ENCODE data around the gene IMPDH1.

Gene IMPDH1

GRCh38 chr7:128361411-128362379 lies 48.1 kb downstream of the IMPDH1 start, which contains the start of gene PRRT4:
PRRT4 (minus strand) TSS chr7:128361690.
- peak in 1 of 2 donors; percentile 13 for DNase-seq (ENCODE audit: low read depth in 1 of 2, low spot score in 1 of 2)

- no peak for DNase-seq (ENCODE audit: low read depth in 1 of 2, low spot score in 1 of 2)
Observed at GRCh38 chr7:128360359-128360678, 49.5 kb downstream of the IMPDH1 start.

DNA sequence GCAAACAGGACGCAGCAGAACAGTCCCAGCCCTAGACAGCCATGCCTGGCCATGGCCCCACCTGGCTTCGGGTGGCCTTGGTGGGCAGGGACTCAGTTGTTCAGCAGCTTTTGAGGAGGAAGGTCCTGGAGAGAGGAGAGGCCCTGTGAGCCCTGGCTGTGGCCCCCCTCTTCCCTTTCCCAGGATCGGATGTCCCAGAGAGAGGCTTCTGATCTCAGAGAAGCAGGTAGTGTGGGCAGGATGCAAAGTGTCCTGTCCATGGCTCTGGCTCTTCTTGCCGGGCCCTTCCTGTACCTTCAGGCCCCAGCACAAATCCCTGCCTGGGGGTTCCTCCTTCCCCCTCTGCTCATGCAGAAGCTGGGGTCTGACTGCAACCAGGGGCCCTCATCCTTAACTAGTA lies 49.8 kb downstream of the IMPDH1 start:
- no peak for DNase-seq (ENCODE audit: low read depth in 1 of 2, low spot score in 1 of 2)

- no peak for DNase-seq (ENCODE audit: low read depth in 1 of 2, low spot score in 1 of 2)
Observed at GRCh38 chr7:128359336-128359735, 50.4 kb downstream of the IMPDH1 start.

- DNase-seq (ENCODE audit: low read depth in 1 of 2, low spot score in 1 of 2): no peak
Observed at GRCh38 chr7:128358233-128358632, 51.5 kb downstream of the IMPDH1 start.

DNA sequence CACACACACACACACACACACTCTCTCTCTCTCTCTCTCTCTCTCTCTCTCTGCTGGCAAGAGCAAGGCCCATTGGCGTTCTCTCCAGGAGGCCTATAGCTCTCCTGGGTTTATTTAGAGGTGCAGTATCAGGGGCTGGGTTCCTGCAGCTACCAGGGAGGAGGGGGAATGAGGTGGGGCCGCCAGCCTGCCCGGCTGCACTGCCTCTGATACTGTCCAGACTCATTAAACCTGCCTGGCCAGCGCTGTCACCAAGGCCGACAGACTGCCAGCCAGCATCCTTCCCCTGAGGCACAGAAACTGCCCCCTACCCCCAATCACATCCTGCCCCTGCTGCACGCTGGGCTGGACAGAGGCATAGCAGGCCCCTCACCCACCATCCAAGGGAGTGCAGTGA lies 52.6 kb downstream of the IMPDH1 start:
- no peak for DNase-seq (ENCODE audit: low read depth in 1 of 2, low spot score in 1 of 2)

DNA sequence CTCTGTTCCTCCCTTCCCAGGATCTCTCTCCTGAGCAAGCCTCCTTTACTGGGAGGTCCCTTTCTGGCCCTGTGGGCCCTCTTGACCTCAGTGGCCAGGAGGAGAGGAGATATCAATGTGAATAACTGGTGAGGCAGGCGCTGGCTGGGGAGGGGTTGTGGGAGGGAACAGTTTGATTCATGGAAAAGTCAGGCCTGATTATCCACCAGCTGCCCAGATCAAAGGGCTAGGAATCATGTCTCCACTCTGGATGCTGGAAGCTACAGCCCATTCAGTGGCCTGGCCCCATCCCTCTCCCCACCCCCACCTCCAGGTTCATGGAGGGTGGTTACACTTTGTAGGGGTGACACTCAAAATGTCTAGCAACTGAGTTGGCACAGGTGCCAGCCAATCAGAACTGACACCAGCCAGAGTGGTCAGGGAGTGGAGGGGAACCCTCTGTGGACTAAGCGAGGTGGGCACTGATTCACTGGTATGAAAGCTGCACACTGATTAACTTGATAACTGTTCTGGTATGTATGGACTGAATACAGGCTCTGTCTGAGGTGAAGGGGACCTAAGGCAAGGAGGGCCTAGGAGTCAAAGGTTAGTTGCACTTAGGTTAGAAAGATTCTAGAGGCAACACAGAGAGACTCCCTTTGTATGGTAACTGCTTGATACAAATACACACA lies 53.1 kb downstream of the IMPDH1 start:
- no peak for DNase-seq (ENCODE audit: low read depth in 1 of 2, low spot score in 1 of 2)

- DNase-seq (ENCODE audit: low read depth in 1 of 2, low spot score in 1 of 2): no peak
Observed at GRCh38 chr7:128353610-128354009, 56.2 kb downstream of the IMPDH1 start.

DNA sequence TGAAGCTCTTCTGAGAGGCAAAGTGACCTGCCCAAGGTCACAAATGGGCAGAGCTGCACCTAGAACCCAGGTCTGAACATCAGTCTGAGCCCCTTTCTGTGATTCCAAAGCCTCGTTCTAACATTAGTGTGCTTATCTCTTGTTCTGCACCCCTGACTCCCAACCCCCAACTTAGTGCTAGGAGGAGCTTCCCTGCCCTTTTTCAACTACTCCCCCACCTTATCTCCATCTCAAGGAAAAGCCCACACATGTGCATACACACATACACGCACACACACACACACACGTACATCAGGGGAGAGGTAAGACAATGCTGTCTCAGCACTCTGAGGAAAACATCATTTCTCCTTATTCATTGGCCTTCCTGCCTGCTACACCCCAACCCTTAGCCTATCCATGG lies 56.6 kb downstream of the IMPDH1 start:
- no peak for DNase-seq (ENCODE audit: low read depth in 1 of 2, low spot score in 1 of 2)

DNA sequence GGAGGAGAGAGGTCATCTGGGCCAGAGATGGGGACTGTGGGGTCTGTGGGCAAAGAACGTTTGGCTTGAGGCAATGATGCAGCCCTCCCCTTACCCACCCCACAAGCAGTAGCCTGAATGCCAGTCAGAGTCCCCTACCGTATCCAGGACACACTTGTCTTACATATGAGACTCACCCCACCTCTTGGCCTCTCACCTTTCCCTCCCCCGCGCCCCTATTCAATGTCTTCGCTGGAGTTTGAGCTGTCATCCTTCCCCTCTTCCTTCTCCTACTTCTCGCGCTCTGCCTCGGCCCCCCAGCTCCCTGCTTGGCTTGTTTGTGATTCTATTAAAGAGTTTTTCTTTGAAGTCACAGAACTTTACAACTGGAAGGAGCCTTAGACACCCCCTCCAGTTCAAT lies 57.1 kb downstream of the IMPDH1 start:
- DNase-seq (ENCODE audit: low read depth in 1 of 2, low spot score in 1 of 2): no peak

DNA sequence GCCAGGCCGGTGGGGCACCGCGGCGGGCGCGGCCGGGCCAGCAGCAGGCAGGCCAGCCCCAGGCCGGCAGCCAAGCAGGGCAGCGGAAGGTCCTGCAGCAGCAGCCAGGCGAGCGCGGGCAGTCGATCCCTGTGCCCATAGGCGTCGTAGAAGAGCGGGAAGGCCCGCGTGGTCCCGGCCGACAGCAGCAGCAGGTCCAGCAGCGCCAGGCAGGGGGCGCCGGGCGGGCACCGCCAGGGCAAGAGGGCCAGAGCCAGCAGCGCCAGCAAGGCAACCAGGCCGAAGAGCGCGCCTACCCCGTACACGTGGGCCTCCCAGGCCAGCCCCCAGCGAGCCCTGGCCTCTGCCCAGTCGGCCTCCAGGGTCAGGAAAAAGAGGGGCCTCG lies 57.6 kb downstream of the IMPDH1 start:
- no peak for DNase-seq (ENCODE audit: low read depth in 1 of 2, low spot score in 1 of 2)

GRCh38 chr7:128351296-128352152 lies 58.3 kb downstream of the IMPDH1 start:
- DNase-seq (ENCODE audit: low read depth in 1 of 2, low spot score in 1 of 2): no peak

DNA sequence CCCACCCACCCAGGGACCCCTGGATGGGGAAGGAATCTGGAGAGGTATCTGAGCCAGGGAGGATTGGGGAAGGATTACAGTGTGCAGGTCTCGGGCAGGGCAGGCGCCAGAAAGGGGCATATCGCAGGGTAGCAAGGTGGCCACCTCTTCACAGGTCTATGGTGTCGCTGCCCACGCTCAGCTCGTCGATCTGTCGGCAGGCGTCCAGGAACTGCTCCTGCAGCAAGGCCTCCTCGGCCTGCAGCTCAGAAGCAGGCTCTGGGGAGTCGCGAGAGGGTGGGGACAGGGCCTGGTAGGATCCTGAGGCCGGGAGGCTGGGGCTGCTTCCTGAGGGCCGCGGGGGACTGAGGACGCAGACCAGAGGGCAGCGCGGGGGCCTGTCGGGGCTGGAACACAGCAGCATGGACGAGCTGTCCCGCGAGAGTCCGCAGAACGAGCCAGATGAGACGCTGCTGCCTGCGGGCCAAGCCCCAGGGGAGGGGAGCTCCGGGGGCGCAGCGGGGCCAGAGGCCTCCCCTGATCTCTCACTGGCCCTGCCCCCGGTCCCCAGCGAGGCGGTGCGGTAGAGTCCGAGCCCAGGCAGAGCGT lies 59.0 kb downstream of the IMPDH1 start:
- no peak for DNase-seq (ENCODE audit: low read depth in 1 of 2, low spot score in 1 of 2)

- no peak for DNase-seq (ENCODE audit: low read depth in 1 of 2, low spot score in 1 of 2)
Observed at GRCh38 chr7:128349466-128349825, 60.3 kb downstream of the IMPDH1 start.

- peak in 1 of 2 donors; percentile 33 for DNase-seq (ENCODE audit: low read depth in 1 of 2, low spot score in 1 of 2)
Observed at GRCh38 chr7:128347647-128348097, 62.1 kb downstream of the IMPDH1 start.

DNA sequence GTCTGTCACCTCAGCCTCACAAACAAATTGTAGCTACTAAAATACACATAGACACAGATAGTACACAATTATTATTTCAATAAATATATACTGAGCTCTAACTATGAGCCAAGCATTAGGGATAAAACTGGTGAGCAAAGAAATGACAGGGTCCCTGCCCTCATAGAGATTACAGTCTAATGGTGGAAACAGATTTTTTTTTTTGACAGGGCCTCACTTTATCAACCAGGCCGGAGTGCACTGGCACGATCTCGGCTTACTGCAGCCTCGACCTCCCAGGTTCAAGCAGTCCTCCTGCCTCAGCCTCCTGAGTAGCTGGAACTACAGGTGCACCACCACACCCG lies 65.4 kb downstream of the IMPDH1 start:
- DNase-seq (ENCODE audit: low read depth in 1 of 2, low spot score in 1 of 2): no peak

GRCh38 chr7:128343554-128344430 lies 66.0 kb downstream of the IMPDH1 start, which contains the start of gene RBM28:
RBM28 (minus strand) TSS chr7:128343908; CDS start chr7:128343793, 115 bp downstream.
- DNase-seq (ENCODE audit: low read depth in 1 of 2, low spot score in 1 of 2): peak; percentile 75 to 83
